Fibroblast of the aortic adventitia (primary cell): Measurements from ENCODE around the gene ZNF654. TPM values are rescaled to one million over a fixed set of nuclear protein-coding genes. Genes with fewer than 3 reads are reported as not detected.
A peak's percentile ranks its signal among the peaks of the same experiment; 100 is the strongest.

Source experiments
- DNase-seq: peaks from one replicate; pipeline ENCODE4 v3.0.0-alpha.2; 2010; ENCODE audit warnings: low read depth
- H3K4me3 ChIP-seq: 2 replicates; pipeline ENCODE4 v1.5.1; 2011; ENCODE audit warnings: low read depth, mild to moderate bottlenecking, control low read depth, low read length, moderate library complexity
- CTCF ChIP-seq: IDR thresholded peaks from 2 replicates; pipeline ENCODE4 v1.5.1; 2011; ENCODE audit warnings: mild to moderate bottlenecking, low read length, control low read depth, inconsistent platforms; ENCODE audit not compliant: insufficient read depth
- total RNA-seq: library from RNA; depleted of rRNA; stranded (reverse); fragments of >200 nt; gene quantifications from 2 replicates; pipeline ENCODE4 v1.2.3, GENCODE V29; 2012; ENCODE audit warnings: low replicate concordance

The ZNF654 gene
- total RNA-seq, 1 donor, result 19.1 TPM

- DNase-seq, result no peak
- no peak for TF ChIP-seq CTCF
- H3K4me3 ChIP-seq, result no peak overlapping the region
Observed at GRCh38 chr3:88132894-88133293, 73.8 kb downstream of the ZNF654 start.

GRCh38 chr3:88133711-88134263, 74.7 kb downstream of the ZNF654 start:
- TF ChIP-seq CTCF, result no peak
- no peak for DNase-seq

GRCh38 chr3:88137836-88138235, 78.8 kb downstream of the ZNF654 start:
- no peak for TF ChIP-seq CTCF
- peak; percentile 40 for DNase-seq

More at GRCh38 chr3:88133711-88134263, 74.7 kb downstream of the ZNF654 start:
- H3K4me3 ChIP-seq, result no peak overlapping the region

GRCh38 chr3:88141458-88142083, 82.5 kb downstream of the ZNF654 start:
- peak; percentile 62 for DNase-seq
- no peak overlapping the region for H3K4me3 ChIP-seq
- TF ChIP-seq CTCF, result no peak

More at GRCh38 chr3:88137836-88138235, 78.8 kb downstream of the ZNF654 start:
- no peak overlapping the region for H3K4me3 ChIP-seq

GRCh38 chr3:88142094-88142624, 83.1 kb downstream of the ZNF654 start:
- TF ChIP-seq CTCF, result no peak
- H3K4me3 ChIP-seq, result no peak overlapping the region
- DNase-seq, result no peak

GRCh38 chr3:88147261-88147660, 88.2 kb downstream of the ZNF654 start:
- no peak for DNase-seq
- no peak overlapping the region for H3K4me3 ChIP-seq
- no peak for TF ChIP-seq CTCF
